GM06990 (cell line): ENCODE measurements around the gene RBM25.

Source experiments
- DNase-seq: peaks from one replicate; pipeline ENCODE4 v3.0.0-alpha.2; 2011; ENCODE audit not compliant: insufficient read length; ENCODE audit errors: extremely low read depth
- H3K27me3 ChIP-seq: replicated peaks from 2 replicates; pipeline ENCODE4 v1.6.0; 2011; ENCODE audit warnings: low read length; ENCODE audit not compliant: control insufficient read depth, insufficient read depth
- H3K36me3 ChIP-seq: 2 replicates; pipeline ENCODE4 v1.5.1; 2011; ENCODE audit warnings: low read length; ENCODE audit not compliant: control insufficient read depth, insufficient read depth
- H3K4me3 ChIP-seq: replicated peaks from 2 replicates; pipeline ENCODE4 v1.5.1; 2011; ENCODE audit warnings: low read depth, mild to moderate bottlenecking, control low read depth, low read length
- TF ChIP-seq, protein P1 (sequence below): IDR thresholded peaks from 2 replicates; pipeline ENCODE4 v1.5.1; 2011; ENCODE audit warnings: low read length, control low read depth, mild to moderate bottlenecking, inconsistent platforms; ENCODE audit not compliant: insufficient read depth, poor library complexity, severe bottlenecking

The RBM25 gene

DNA sequence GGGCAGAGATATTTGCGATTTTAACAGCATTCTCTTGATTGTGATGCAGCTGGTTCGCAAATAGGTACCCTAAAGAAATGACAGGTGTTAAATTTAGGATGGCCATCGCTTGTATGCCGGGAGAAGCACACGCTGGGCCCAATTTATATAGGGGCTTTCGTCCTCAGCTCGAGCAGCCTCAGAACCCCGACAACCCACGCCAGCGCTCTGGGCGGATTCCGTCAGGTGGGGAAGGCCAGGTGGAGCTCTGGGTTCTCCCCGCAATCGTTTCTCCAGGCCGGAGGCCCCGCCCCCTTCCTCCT lies 77.7 kb downstream of the RBM25 start:
- Histone ChIP-seq H3K36me3 (no peaks in the 10 kb centered on the region), H3K4me3 (peak overlapping the region; percentile 83)
- TF ChIP-seq, protein P1, sequence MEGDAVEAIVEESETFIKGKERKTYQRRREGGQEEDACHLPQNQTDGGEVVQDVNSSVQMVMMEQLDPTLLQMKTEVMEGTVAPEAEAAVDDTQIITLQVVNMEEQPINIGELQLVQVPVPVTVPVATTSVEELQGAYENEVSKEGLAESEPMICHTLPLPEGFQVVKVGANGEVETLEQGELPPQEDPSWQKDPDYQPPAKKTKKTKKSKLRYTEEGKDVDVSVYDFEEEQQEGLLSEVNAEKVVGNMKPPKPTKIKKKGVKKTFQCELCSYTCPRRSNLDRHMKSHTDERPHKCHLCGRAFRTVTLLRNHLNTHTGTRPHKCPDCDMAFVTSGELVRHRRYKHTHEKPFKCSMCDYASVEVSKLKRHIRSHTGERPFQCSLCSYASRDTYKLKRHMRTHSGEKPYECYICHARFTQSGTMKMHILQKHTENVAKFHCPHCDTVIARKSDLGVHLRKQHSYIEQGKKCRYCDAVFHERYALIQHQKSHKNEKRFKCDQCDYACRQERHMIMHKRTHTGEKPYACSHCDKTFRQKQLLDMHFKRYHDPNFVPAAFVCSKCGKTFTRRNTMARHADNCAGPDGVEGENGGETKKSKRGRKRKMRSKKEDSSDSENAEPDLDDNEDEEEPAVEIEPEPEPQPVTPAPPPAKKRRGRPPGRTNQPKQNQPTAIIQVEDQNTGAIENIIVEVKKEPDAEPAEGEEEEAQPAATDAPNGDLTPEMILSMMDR: no peak

GRCh38 chr14:73136387-73137225 lies 78.3 kb downstream of the RBM25 start, which contains the start of gene PSEN1:
Gene PSEN1 (plus strand): TSS chr14:73136507. CDS start chr14:73148020, 11,513 bp downstream.
- Histone ChIP-seq H3K27me3 (no peaks in the 10 kb centered on the region), H3K36me3 (no peaks in the 10 kb centered on the region), H3K4me3 (peak within 1 kb of the TSS; percentile 83)
- peak; percentile 97 for DNase-seq
- TF ChIP-seq, protein P1: no peak

More for the DNA sequence above, 77.7 kb downstream of the RBM25 start:
- no peaks in the 10 kb centered on the region for H3K27me3 ChIP-seq
- DNase-seq: no peak

- TF ChIP-seq, protein P1: no peak
- no peak for DNase-seq
- Histone ChIP-seq H3K4me3 (no peak overlapping the region), H3K36me3 (no peaks in the 10 kb centered on the region; the same call in 1 of the 2 replicates), H3K27me3 (no peaks in the 10 kb centered on the region)
These were observed 82.5 kb downstream of the RBM25 start for GRCh38 chr14:73140811-73141323.

GRCh38 chr14:73142216-73142615 lies 83.9 kb downstream of the RBM25 start:
- TF ChIP-seq, protein P1: no peak
- no peaks in the 10 kb centered on the region for H3K27me3 ChIP-seq
- no peak overlapping the region for H3K4me3 ChIP-seq
- DNase-seq: no peak
- H3K36me3 ChIP-seq: no peaks in the 10 kb centered on the region; the same call in 1 of the 2 replicates

GRCh38 chr14:73143003-73143402 lies 84.7 kb downstream of the RBM25 start:
- DNase-seq: no peak
- TF ChIP-seq, protein P1: no peak

More at GRCh38 chr14:73143003-73143402, 84.7 kb downstream of the RBM25 start:
- Histone ChIP-seq H3K27me3 (no peaks in the 10 kb centered on the region), H3K4me3 (no peak overlapping the region), H3K36me3 (no peaks in the 10 kb centered on the region; the same call in 1 of the 2 replicates)
